Ovary (tissue), 10 donors: ENCODE results near the gene AGPAT1. TPM values are rescaled to one million over a fixed set of nuclear protein-coding genes. Genes with fewer than 3 reads are reported as not detected.

Source experiments
- DNase-seq, 5 donors: peaks; one replicate each; pipeline ENCODE4 v3.0.0-alpha.2; 2019 to 2020
- H3K27ac ChIP-seq, 2 donors: fragments of 200-600 bp; one replicate each; pipeline versions ENCODE4 v1.5.1 to v1.8.0; 2019 to 2022
- H3K27me3 ChIP-seq: fragments of 200-600 bp; one replicate; pipeline ENCODE4 v1.8.0; 2022
- H3K36me3 ChIP-seq: fragments of 200-600 bp; sonication (generic); one replicate; pipeline ENCODE4 v1.5.1; 2019
- H3K4me1 ChIP-seq: one replicate; pipeline ENCODE4 v1.8.1; 2013; ENCODE audit warnings: mild to moderate bottlenecking, moderate library complexity; ENCODE audit not compliant: insufficient read depth
- H3K4me3 ChIP-seq: fragments of 200-600 bp; sonication (generic); one replicate; pipeline ENCODE4 v1.5.1; 2017
- H3K9me3 ChIP-seq, 2 donors: fragments of 200-600 bp in 1 of 2; sonication (generic) in 1 of 2; one replicate each; pipeline versions ENCODE4 v1.5.1 to v1.8.1; 2013 to 2019; ENCODE audit warnings: mild to moderate bottlenecking in 1 of 2, moderate library complexity in 1 of 2
- CTCF ChIP-seq, 3 donors: fragments of 450-650 bp in 2 of 3; fragments of 200-600 bp in 1 of 3; IDR thresholded peaks; one replicate each; pipeline versions ENCODE4 v1.5.1 to v1.8.0; 2016 to 2022; ENCODE audit warnings: antibody characterized with exemption in 3 of 3, mild to moderate bottlenecking in 1 of 3
- EP300 ChIP-seq: sonication (generic); formaldehyde crosslinking; IDR thresholded peaks from one replicate; pipeline ENCODE4 v1.6.1; 2017; ENCODE audit warnings: antibody characterized with exemption
- POLR2A ChIP-seq: fragments of 450-650 bp; IDR thresholded peaks from one replicate; pipeline ENCODE4 v1.6.1; 2017; ENCODE audit warnings: antibody characterized with exemption, mild to moderate bottlenecking, moderate library complexity
- WGBS, 3 donors: extraction: QIAGEN DNeasy Blood & Tissue Kit in 1 of 3; methylation state at CpG; one replicate each; pipeline versions ENCODE4 v1.1.5 to v1.1.7; 2013 to 2017; 5-methylcytosine and 5-hydroxymethylcytosine counted together
- intact Hi-C, 4 donors: fragments of 100-400 bp; cut with DNase I; formaldehyde crosslinking; loops; one replicate each; pipeline versions ENCODE4 v1.11.0 to v1.15.1; 2022 to 2023
- long read RNA-seq, 3 donors: library from polyadenylated mRNA in 2 of 3; unstranded in 2 of 3; transcript quantifications; one replicate each; pipeline ENCODE4 v2.0.0 and lab custom pipeline, GENCODE V29; 2021 to 2026
- polyA plus RNA-seq, 2 donors: library from polyadenylated mRNA; stranded (reverse); fragments of 200-250 nt in 1 of 2; fragments of 350-450 nt in 1 of 2; fragmentation: Illumina TruSeq in 1 of 2; extraction: RNeasy Lipid Tissue Mini Kit (QIAGEN cat#74804) in 1 of 2; gene quantifications; one replicate each; pipeline ENCODE4 v1.2.3, GENCODE V29; 2013 to 2014
- total RNA-seq, 7 donors: library from RNA; depleted of rRNA in 2 of 7; stranded (reverse); fragments of >200 nt in 2 of 7; fragmentation: NEBNext Ultra II Directional in 3 of 7; extraction: Animal tissue kit (Norgen Biotek cat#: 25700) in 3 of 7; gene quantifications; one replicate each; pipeline versions ENCODE4 v1.1.0 to v1.2.4, GENCODE V29; 2016 to 2023
- donor health status: DM: no; HTN: no; CAD: no; lungs with moderate emphysema.
- donor health status: DM: no; HTN: no; CAD: no.
- donor health status: Bipolar disorder and iron deficiency.
- donor health status: DM: yes; HTN: yes; CAD: no.
- donor health status: DM: no; HTN: no; CAD: no.
- donor health status: DM: yes; HTN: yes; CAD: no.

AGPAT1 gene
- total RNA-seq (10 to 100 TPM; 29.6 to 82.4 (median 60.6) TPM), polyA plus RNA-seq (10 to 100 TPM; 53.5 to 75.7 TPM)
- long read RNA-seq, donor 1, transcript AGPAT1-203 (7 exons, 2,234 nt) = minor isoform, 8 of 67 reads
- long read RNA-seq, donor 1, transcript AGPAT1-206 (7 exons, 2,496 nt) = major isoform, 24 of 67 reads
- long read RNA-seq, donor 1, partial matches to known transcripts = 14 of 67 reads
- long read RNA-seq, donor 1, other reads (novel, unspliced or antisense) = 16 of 67 reads
- long read RNA-seq, donor 2, transcript AGPAT1-203 (7 exons, 2,234 nt) = major isoform, 13 of 14 reads
- long read RNA-seq, donor 2, partial matches to known transcripts = 0 of 14 reads
- long read RNA-seq, donor 2, other reads (novel, unspliced or antisense) = 0 of 14 reads
- long read RNA-seq, donor 3, transcript AGPAT1-203 (7 exons, 2,234 nt) = major isoform, 121 of 167 reads
- long read RNA-seq, donor 3, transcript AGPAT1-206 (7 exons, 2,496 nt) = minor isoform, 16 of 167 reads
- long read RNA-seq, donor 3, partial matches to known transcripts = 10 of 167 reads
- long read RNA-seq, donor 3, other reads (novel, unspliced or antisense) = 17 of 167 reads

- Histone ChIP-seq H3K4me3 (peak within 1 kb of the TSS; percentile 70), H3K4me1 (peaks cover 6% of the 10 kb centered on the region), H3K27me3 (no peaks in the 10 kb centered on the region), H3K36me3 (no peaks in the 10 kb centered on the region), H3K9me3 (no peaks in the 10 kb centered on the region), H3K27ac (peak within 1 kb of the TSS; percentile 93 to 99)
- DNase-seq = peak; percentile 98 to 99 (median 98)
- TF ChIP-seq EP300 (no peak), CTCF (IDR thresholded peaks at IDR 0.05) (no peak), POLR2A (peak; percentile 66)
- intact Hi-C loops = no loop called here
- 1 to 2% (median 1%) methylated on average over 24 to 27 of the region's 27 CpGs for WGBS, 3 donors
These were observed at the start of gene AGPAT1 for GRCh38 chr6:32175711-32176475. Gene AGPAT1 (minus strand): TSS chr6:32176084. CDS start chr6:32171496, 4,588 bp downstream.

- Histone ChIP-seq H3K27me3 (no peaks in the 10 kb centered on the region), H3K4me3 (no peak overlapping the region), H3K36me3 (no peaks in the 10 kb centered on the region), H3K9me3 (no peaks in the 10 kb centered on the region), H3K4me1 (no peaks in the 10 kb centered on the region), H3K27ac (no peak overlapping the region)
- DNase-seq = no peak
- 57 to 76% (median 75%) methylated on average over 2 of the region's 2 CpGs for WGBS, 3 donors
- no peak for TF ChIP-seq POLR2A
- TF ChIP-seq CTCF (IDR thresholded peaks at IDR 0.05) = no peak
- TF ChIP-seq EP300 = no peak
- intact Hi-C loops = no loop called here
These were observed 48.8 kb upstream of the AGPAT1 start for GRCh38 chr6:32224696-32225095.

GRCh38 chr6:32223258-32224235, 47.7 kb upstream of the AGPAT1 start, which contains the start of gene NOTCH4:
Gene NOTCH4 (minus strand): TSS chr6:32224067. CDS start chr6:32223928, 139 bp downstream.
- WGBS, 3 donors = 58 to 60% (median 58%) methylated on average over 20 of the region's 20 CpGs
- intact Hi-C loops = no loop called here
- Histone ChIP-seq H3K4me3 (no peak within 1 kb of the TSS), H3K27me3 (no peaks in the 10 kb centered on the region), H3K9me3 (no peaks in the 10 kb centered on the region), H3K4me1 (no peaks in the 10 kb centered on the region), H3K36me3 (no peaks in the 10 kb centered on the region), H3K27ac (no peak within 1 kb of the TSS)
- DNase-seq = no peak
- TF ChIP-seq EP300 = no peak
- TF ChIP-seq CTCF (IDR thresholded peaks at IDR 0.05) = no peak
- TF ChIP-seq POLR2A = no peak
